ENCODE measurements around the gene PITPNM3.

The PITPNM3 gene

GRCh38 chr17:6589266-6589946 is 33.1 kb upstream of the PITPNM3 start:
- POLR2A ChIA-PET = no interaction called here
- no peak for DNase-seq (ENCODE audit: low read depth, low spot score)
- CTCF ChIA-PET = interaction anchor here (2.0 kb wide), 1 partner anchor 12 kb away, joined by 8 read pairs; no protein-coding TSS in a partner anchor
- no peak overlapping the region for H3K4me3 ChIP-seq (ENCODE audit: low read depth, low read length)
- TF ChIP-seq, protein P1, sequence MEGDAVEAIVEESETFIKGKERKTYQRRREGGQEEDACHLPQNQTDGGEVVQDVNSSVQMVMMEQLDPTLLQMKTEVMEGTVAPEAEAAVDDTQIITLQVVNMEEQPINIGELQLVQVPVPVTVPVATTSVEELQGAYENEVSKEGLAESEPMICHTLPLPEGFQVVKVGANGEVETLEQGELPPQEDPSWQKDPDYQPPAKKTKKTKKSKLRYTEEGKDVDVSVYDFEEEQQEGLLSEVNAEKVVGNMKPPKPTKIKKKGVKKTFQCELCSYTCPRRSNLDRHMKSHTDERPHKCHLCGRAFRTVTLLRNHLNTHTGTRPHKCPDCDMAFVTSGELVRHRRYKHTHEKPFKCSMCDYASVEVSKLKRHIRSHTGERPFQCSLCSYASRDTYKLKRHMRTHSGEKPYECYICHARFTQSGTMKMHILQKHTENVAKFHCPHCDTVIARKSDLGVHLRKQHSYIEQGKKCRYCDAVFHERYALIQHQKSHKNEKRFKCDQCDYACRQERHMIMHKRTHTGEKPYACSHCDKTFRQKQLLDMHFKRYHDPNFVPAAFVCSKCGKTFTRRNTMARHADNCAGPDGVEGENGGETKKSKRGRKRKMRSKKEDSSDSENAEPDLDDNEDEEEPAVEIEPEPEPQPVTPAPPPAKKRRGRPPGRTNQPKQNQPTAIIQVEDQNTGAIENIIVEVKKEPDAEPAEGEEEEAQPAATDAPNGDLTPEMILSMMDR (IDR thresholded peaks at IDR 0.05; ENCODE audit: insufficient read depth, low read length, missing control alignments) = no peak

DNA sequence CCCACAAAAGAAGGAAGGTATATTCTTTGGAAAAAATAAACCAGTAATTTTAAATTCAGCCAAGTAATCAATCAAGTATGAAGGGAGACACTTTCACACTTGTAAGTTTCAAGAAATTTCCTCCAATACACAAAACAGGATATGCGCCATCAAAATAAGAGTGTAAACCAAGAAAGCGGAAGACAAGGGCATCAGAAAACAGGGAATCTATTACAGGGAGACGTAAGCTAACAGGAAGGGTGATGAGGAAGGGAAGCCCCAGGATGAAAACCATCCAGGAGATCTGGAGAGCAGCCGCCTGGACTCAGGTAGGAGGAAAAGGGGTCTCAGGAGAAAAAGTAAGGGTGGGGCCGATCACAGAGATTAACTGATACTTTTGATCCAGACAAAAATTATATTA is 31.8 kb upstream of the PITPNM3 start:
- no peak overlapping the region for H3K4me3 ChIP-seq (ENCODE audit: low read depth, low read length)
- TF ChIP-seq, protein P1 (IDR thresholded peaks at IDR 0.05; ENCODE audit: insufficient read depth, low read length, missing control alignments) = no peak
- no peak for DNase-seq (ENCODE audit: low read depth, low spot score)

GRCh38 chr17:6587310-6587709 is 31.0 kb upstream of the PITPNM3 start:
- DNase-seq (ENCODE audit: low read depth, low spot score) = no peak
- TF ChIP-seq, protein P1 (IDR thresholded peaks at IDR 0.05; ENCODE audit: insufficient read depth, low read length, missing control alignments) = no peak
- ChIA-PET POLR2A (no interaction called here), CTCF (interaction anchor here (0.9 to 1.6 kb wide), 3 partner anchors 13 to 146 kb away, joined by 3 to 4 read pairs (median 4); no protein-coding TSS in a partner anchor)
- no peak overlapping the region for H3K4me3 ChIP-seq (ENCODE audit: low read depth, low read length)

More for the DNA sequence above, 31.8 kb upstream of the PITPNM3 start:
- ChIA-PET CTCF (interaction anchor here (2.0 kb wide), 1 partner anchor 11 kb away, joined by 8 read pairs; no protein-coding TSS in a partner anchor), POLR2A (no interaction called here)

GRCh38 chr17:6583411-6583810 is 27.1 kb upstream of the PITPNM3 start:
- TF ChIP-seq, protein P1 (IDR thresholded peaks at IDR 0.05; ENCODE audit: insufficient read depth, low read length, missing control alignments) = no peak
- ChIA-PET CTCF (no interaction called here), POLR2A (no interaction called here)
- no peak for DNase-seq (ENCODE audit: low read depth, low spot score)
- H3K4me3 ChIP-seq (ENCODE audit: low read depth, low read length) = no peak overlapping the region

DNA sequence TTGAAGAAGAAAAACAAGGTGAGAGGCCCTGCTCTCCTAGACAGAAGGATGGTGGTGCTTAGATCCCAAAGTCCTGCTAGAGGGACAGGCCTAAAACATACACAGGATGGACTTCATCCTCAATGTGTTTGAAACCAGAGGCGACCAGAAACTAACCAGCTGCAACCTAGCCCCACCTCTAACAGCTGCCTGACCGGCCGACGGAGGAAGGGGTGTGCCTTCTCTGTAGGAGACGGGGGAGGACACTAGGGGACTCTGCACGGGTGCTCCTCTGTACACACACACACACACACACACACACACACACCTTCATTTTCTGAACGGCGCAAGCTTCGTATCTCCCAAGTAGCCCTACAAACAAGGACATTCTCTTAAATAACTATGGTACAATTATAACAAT is 24.3 kb upstream of the PITPNM3 start:
- DNase-seq (ENCODE audit: low read depth, low spot score) = no peak
- ChIA-PET POLR2A (no interaction called here), CTCF (interaction anchor here (0.6 kb wide), 1 partner anchor 18 kb away, joined by 3 read pairs; no protein-coding TSS in a partner anchor)
- no peak overlapping the region for H3K4me3 ChIP-seq (ENCODE audit: low read depth, low read length)
- TF ChIP-seq, protein P1 (IDR thresholded peaks at IDR 0.05; ENCODE audit: insufficient read depth, low read length, missing control alignments) = no peak

DNA sequence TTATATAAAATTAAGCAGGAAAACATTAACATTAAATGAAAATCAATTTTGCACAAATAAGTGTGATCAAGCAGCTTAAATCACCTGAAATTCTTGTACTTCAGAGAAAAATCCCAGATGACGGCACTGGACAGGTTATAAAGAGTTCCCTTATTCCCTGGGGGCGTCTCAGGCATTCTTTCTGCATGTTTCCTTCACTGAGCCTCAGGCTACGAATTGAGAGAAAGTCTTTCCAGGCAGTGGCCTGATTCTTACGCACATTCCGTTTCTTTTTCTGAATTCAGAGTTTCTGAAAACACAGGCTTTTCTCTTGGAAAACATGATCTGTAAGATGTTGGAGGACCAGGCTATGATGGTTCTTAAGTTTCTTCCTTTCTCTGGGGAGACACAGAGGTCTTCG is 22.1 kb upstream of the PITPNM3 start:
- no peak for DNase-seq (ENCODE audit: low read depth, low spot score)
- no peak overlapping the region for H3K4me3 ChIP-seq (ENCODE audit: low read depth, low read length)
- POLR2A ChIA-PET = no interaction called here
- CTCF ChIA-PET = interaction anchor here (1.0 to 1.7 kb wide), 2 partner anchors 10 to 105 kb away, joined by 4 to 8 read pairs; no protein-coding TSS in a partner anchor
- TF ChIP-seq, protein P1 (IDR thresholded peaks at IDR 0.05; ENCODE audit: insufficient read depth, low read length, missing control alignments) = no peak
